Neuronal stem cell (in vitro differentiated cells): ENCODE measurements around the gene CUEDC2.

ENCODE experiments used
- DNase-seq: peaks from one replicate; pipeline ENCODE4 v3.0.0-alpha.2; 2013; ENCODE audit warnings: low spot score
- H2AFZ ChIP-seq: one replicate; pipeline ENCODE4 v1.6.1; 2013; ENCODE audit warnings: mild to moderate bottlenecking, low read length, inconsistent platforms
- H2AK5ac ChIP-seq: 2 replicates; pipeline ENCODE4 v1.6.1; 2013; ENCODE audit warnings: low read depth, mild to moderate bottlenecking, inconsistent platforms, low read length, moderate library complexity, mixed read lengths
- H2BK120ac ChIP-seq: 2 replicates; pipeline ENCODE4 v1.6.1; 2013; ENCODE audit warnings: low read depth, mild to moderate bottlenecking, inconsistent platforms, low read length, moderate library complexity, mixed read lengths
- H2BK12ac ChIP-seq: one replicate; pipeline ENCODE4 v1.6.1; 2013; ENCODE audit warnings: low read length, inconsistent platforms
- H2BK15ac ChIP-seq: 2 replicates; pipeline ENCODE4 v1.6.1; 2013; ENCODE audit warnings: mild to moderate bottlenecking, low read length, inconsistent platforms, mixed read lengths
- H2BK5ac ChIP-seq: one replicate; pipeline ENCODE4 v1.6.1; 2013; ENCODE audit warnings: inconsistent platforms, mild to moderate bottlenecking, low read length, moderate library complexity
- H3K14ac ChIP-seq: one replicate; pipeline ENCODE4 v1.6.1; 2013; ENCODE audit warnings: low read length, inconsistent platforms
- H3K18ac ChIP-seq: 2 replicates; pipeline ENCODE4 v1.6.1; 2013; ENCODE audit warnings: low read length, inconsistent platforms
- H3K23ac ChIP-seq: 2 replicates; pipeline ENCODE4 v1.6.1; 2013; ENCODE audit warnings: low read depth, mild to moderate bottlenecking, mixed read lengths, low read length, inconsistent platforms; ENCODE audit not compliant: poor library complexity
- H3K27ac ChIP-seq: replicated peaks from 3 replicates; pipeline ENCODE4 v1.5.1; 2013; ENCODE audit warnings: low read length, inconsistent platforms
- H3K27me3 ChIP-seq, 3 experiments: 2 replicates each; pipeline ENCODE4 v1.6.1; 2013; ENCODE audit warnings: low read length in 3 of 3, mild to moderate bottlenecking in 2 of 3, inconsistent platforms in 1 of 3, low read depth in 1 of 3, mixed read lengths in 1 of 3, moderate library complexity in 1 of 3; ENCODE audit not compliant: control insufficient read depth in 3 of 3, insufficient read depth in 3 of 3
- H3K36me3 ChIP-seq, 2 donors: replicated peaks in 1 of 2; 2 replicates each; pipeline ENCODE4 v1.6.1; 2013; ENCODE audit warnings: low read length in 2 of 2; ENCODE audit not compliant: control insufficient read depth in 2 of 2, insufficient read depth in 2 of 2
- H3K4ac ChIP-seq: 2 replicates; pipeline ENCODE4 v1.6.1; 2013; ENCODE audit warnings: inconsistent platforms, mild to moderate bottlenecking, low read length, moderate library complexity
- H3K4me1 ChIP-seq, 2 donors: 1 replicate in 1 of 2; 2 replicates in 1 of 2; pipeline ENCODE4 v1.6.1; 2013; ENCODE audit warnings: low read length in 2 of 2, low read depth in 1 of 2; ENCODE audit not compliant: control insufficient read depth in 2 of 2, insufficient read depth in 1 of 2
- H3K4me2 ChIP-seq: one replicate; pipeline ENCODE4 v1.6.1; 2013; ENCODE audit warnings: mild to moderate bottlenecking, low read length, inconsistent platforms; ENCODE audit not compliant: insufficient read depth, poor library complexity, severe bottlenecking
- H3K4me3 ChIP-seq, 2 donors: 2 replicates each; pipeline ENCODE4 v1.5.1; 2013; ENCODE audit warnings: low read length in 2 of 2, mild to moderate bottlenecking in 2 of 2, inconsistent platforms in 1 of 2, moderate library complexity in 1 of 2
- H3K79me1 ChIP-seq: one replicate; pipeline ENCODE4 v1.6.1; 2013; ENCODE audit warnings: low read depth, mild to moderate bottlenecking, inconsistent platforms, low read length, moderate library complexity
- H3K9ac ChIP-seq: one replicate; pipeline ENCODE4 v1.6.1; 2013; ENCODE audit warnings: mild to moderate bottlenecking, low read depth, low read length, inconsistent platforms; ENCODE audit not compliant: poor library complexity
- H3K9me3 ChIP-seq, 2 donors: replicated peaks in 1 of 2; 2 replicates each; pipeline versions ENCODE3 to v1.6.1; 2013; ENCODE audit warnings: low read length in 2 of 2, mild to moderate bottlenecking in 2 of 2, inconsistent platforms in 1 of 2, low read depth in 1 of 2, mixed read lengths in 1 of 2, moderate library complexity in 1 of 2; ENCODE audit not compliant: control insufficient read depth in 2 of 2, insufficient read depth in 1 of 2
- H4K8ac ChIP-seq: one replicate; pipeline ENCODE4 v1.6.1; 2013; ENCODE audit warnings: low read depth, mild to moderate bottlenecking, inconsistent platforms, low read length, moderate library complexity
- H4K91ac ChIP-seq: one replicate; pipeline ENCODE4 v1.6.1; 2013; ENCODE audit warnings: low read length, low read depth, mild to moderate bottlenecking, inconsistent platforms; ENCODE audit not compliant: poor library complexity
- WGBS, 2 donors: extraction: QIAGEN DNeasy Blood & Tissue Kit; methylation state at CpG; one replicate each; pipeline ENCODE4 v1.1.7; 2013; ENCODE audit warnings: missing lambda C conversion rate in 2 of 2, mixed read lengths in 1 of 2; ENCODE audit not compliant: insufficient read length in 2 of 2, insufficient replicate concordance in 1 of 2; ENCODE audit errors: extremely low coverage in 2 of 2; 5-methylcytosine and 5-hydroxymethylcytosine counted together

Gene CUEDC2

DNA sequence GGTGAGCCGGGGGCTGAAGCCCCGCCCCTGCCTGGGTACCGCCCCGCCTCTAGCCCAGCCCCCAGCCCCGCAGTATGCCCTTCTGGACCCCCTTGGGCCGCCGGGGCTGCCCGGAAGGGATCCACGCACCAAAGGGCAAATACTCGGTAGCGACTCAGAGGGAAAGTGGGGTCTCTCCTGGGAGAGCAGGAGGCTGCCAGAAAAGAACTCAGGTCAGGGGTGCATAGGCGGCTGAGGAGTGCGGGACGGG, 10.9 kb downstream of the CUEDC2 start:
- H3K27me3 ChIP-seq = peaks cover 0 to 15% (median 0%) of the 10 kb centered on the region in 3 experiments
- peaks cover 24 to 27% of the 10 kb centered on the region in 2 donors for H3K4me1 ChIP-seq
- no CpG with 5 or more reads among the region's 14 CpGs for WGBS, 2 donors
- H3K4ac ChIP-seq = no peak overlapping the region
- no peak overlapping the region for H4K8ac ChIP-seq
- peak overlapping the region; percentile 25 for H2AK5ac ChIP-seq
- H3K36me3 ChIP-seq = peaks cover 11 to 34% of the 10 kb centered on the region in 2 donors
- no peak for DNase-seq
- peak overlapping the region; percentile 43 for H3K14ac ChIP-seq
- H2BK12ac ChIP-seq = no peak overlapping the region
- H2AFZ ChIP-seq = peak overlapping the region; percentile 98
- H3K23ac ChIP-seq = peak overlapping the region; percentile 74
- H2BK15ac ChIP-seq = no peak overlapping the region
- peak overlapping the region; percentile 86 for H3K18ac ChIP-seq
- H2BK5ac ChIP-seq = peak overlapping the region; percentile 33
- peak overlapping the region; percentile 95 for H3K9ac ChIP-seq
- no peak overlapping the region for H2BK120ac ChIP-seq
- H4K91ac ChIP-seq = no peak overlapping the region
- no peaks in the 10 kb centered on the region for H3K9me3 ChIP-seq
- H3K27ac ChIP-seq = no peak overlapping the region
- H3K4me2 ChIP-seq = peak overlapping the region; percentile 100
- peak overlapping the region; percentile 81 to 96 for H3K4me3 ChIP-seq
- no peaks in the 10 kb centered on the region for H3K79me1 ChIP-seq

- Histone ChIP-seq H2BK12ac (no peak within 1 kb of the TSS), H3K27ac (peak within 1 kb of the TSS; percentile 93), H2BK15ac (peak within 1 kb of the TSS; percentile 10), H3K23ac (peak within 1 kb of the TSS; percentile 74), H4K8ac (no peak within 1 kb of the TSS), H3K9me3 (no peaks in the 10 kb centered on the region), H3K4me2 (peak within 1 kb of the TSS; percentile 100), H3K14ac (peak within 1 kb of the TSS; percentile 86), H3K18ac (peak within 1 kb of the TSS; percentile 93), H3K79me1 (no peaks in the 10 kb centered on the region), H3K4me1 (peaks cover 21 to 25% of the 10 kb centered on the region in 2 donors), H2AK5ac (peak within 1 kb of the TSS; percentile 25), H3K27me3 (peaks cover 0 to 15% (median 0%) of the 10 kb centered on the region in 3 experiments), H2AFZ (peak within 1 kb of the TSS; percentile 98), H3K36me3 (peaks cover 11 to 30% of the 10 kb centered on the region in 2 donors), H3K4ac (no peak within 1 kb of the TSS), H2BK5ac (peak within 1 kb of the TSS; percentile 33), H4K91ac (no peak within 1 kb of the TSS), H2BK120ac (no peak within 1 kb of the TSS), H3K9ac (peak within 1 kb of the TSS; percentile 95), H3K4me3 (peak within 1 kb of the TSS; percentile 81 to 96)
- WGBS, 2 donors = no CpG with 5 or more reads among the region's 66 CpGs
- DNase-seq = peak; percentile 99
Measured at GRCh38 chr10:102420714-102421506, 11.5 kb downstream of the CUEDC2 start, which contains the start of gene FBXL15. Gene FBXL15, plus strand, starts transcription at chr10:102420836. Its CDS starts 294 bp downstream, at chr10:102421130.

DNA sequence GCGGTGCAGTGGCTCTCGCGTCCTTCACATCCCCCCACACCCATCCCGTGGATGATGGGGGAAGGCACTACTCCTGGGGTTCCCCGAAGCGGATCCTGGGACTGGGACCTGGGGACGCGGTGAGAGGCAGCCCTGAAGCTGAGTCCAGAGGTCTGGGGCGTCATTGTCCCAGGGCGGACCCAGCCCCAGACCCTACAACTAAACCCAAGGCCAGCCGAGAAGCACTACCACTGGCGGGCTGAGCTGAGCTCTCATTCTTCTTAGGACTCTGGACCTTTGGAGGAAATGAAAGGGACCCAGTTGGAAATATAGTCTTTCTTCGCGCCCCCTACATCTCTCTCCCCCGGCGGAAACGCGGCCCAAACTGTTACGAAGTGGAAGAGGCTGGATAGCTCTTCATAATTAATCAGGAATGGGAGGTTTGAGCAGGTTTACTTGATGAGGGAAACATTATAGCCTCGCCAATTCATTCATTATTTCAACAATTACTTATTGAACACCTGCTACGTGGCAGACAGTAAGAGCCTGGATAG, 12.1 kb downstream of the CUEDC2 start:
- H3K4ac ChIP-seq = no peak overlapping the region
- peak overlapping the region; percentile 10 for H2BK15ac ChIP-seq
- H3K27ac ChIP-seq = peak overlapping the region; percentile 93
- peak overlapping the region; percentile 85 for H3K9ac ChIP-seq
- H3K4me3 ChIP-seq = peak overlapping the region; percentile 81 to 87
- no peak overlapping the region for H2BK120ac ChIP-seq
- H3K4me2 ChIP-seq = peak overlapping the region; percentile 100
- peaks cover 17 to 23% of the 10 kb centered on the region in 2 donors for H3K4me1 ChIP-seq
- no peak overlapping the region for H4K8ac ChIP-seq
- H3K79me1 ChIP-seq = no peaks in the 10 kb centered on the region
- no peak overlapping the region for H4K91ac ChIP-seq
- H3K27me3 ChIP-seq = peaks cover 0 to 15% (median 0%) of the 10 kb centered on the region in 3 experiments
- H3K9me3 ChIP-seq = no peaks in the 10 kb centered on the region
- WGBS, 2 donors = no CpG with 5 or more reads among the region's 21 CpGs
- H3K23ac ChIP-seq = peak overlapping the region; percentile 19
- peak overlapping the region; percentile 98 for H2AFZ ChIP-seq
- no peak overlapping the region for H2BK12ac ChIP-seq
- H3K14ac ChIP-seq = peak overlapping the region; percentile 86
- H3K36me3 ChIP-seq = peaks cover 11 to 30% of the 10 kb centered on the region in 2 donors
- H2BK5ac ChIP-seq = peak overlapping the region; percentile 33
- H3K18ac ChIP-seq = peak overlapping the region; percentile 93
- no peak overlapping the region for H2AK5ac ChIP-seq
- no peak for DNase-seq
